Neural cell (in vitro differentiated cells): ENCODE data around the gene GRAP2. TPM values are rescaled to one million over a fixed set of nuclear protein-coding genes. Genes with fewer than 3 reads are reported as not detected.

Experiments
- H2AFZ ChIP-seq: fragments of 200-600, 300-800 bp; sonication (generic), shearing (Covaris generic); 2 replicates; pipeline ENCODE4 v1.6.0; 2014; ENCODE audit warnings: low read depth, mild to moderate bottlenecking, antibody characterized with exemption, low read length, moderate library complexity
- H3F3A ChIP-seq: fragments of 200-600 bp; shearing (Covaris generic); 2 replicates; pipeline ENCODE4 v1.6.1; 2016; ENCODE audit warnings: mild to moderate bottlenecking, moderate library complexity, mixed read lengths, antibody characterized with exemption, low read length; ENCODE audit not compliant: insufficient read depth, poor library complexity, severe bottlenecking
- H3K27ac ChIP-seq: fragments of 200-600, 300-800 bp; sonication (generic), shearing (Covaris generic); 2 replicates; pipeline ENCODE4 v1.5.1; 2014; ENCODE audit warnings: mild to moderate bottlenecking, low read length, moderate library complexity
- H3K27me3 ChIP-seq: fragments of 300-800, 200-600 bp; sonication (generic), shearing (Covaris generic); 2 replicates; pipeline ENCODE4 v1.6.0; 2014; ENCODE audit warnings: mild to moderate bottlenecking, low read depth, low read length, moderate library complexity; ENCODE audit not compliant: insufficient read depth
- H3K36me3 ChIP-seq: fragments of 300-800, 200-600 bp; sonication (generic), shearing (Covaris generic); 2 replicates; pipeline ENCODE4 v1.5.1; 2014; ENCODE audit warnings: mild to moderate bottlenecking, antibody characterized with exemption, low read length, moderate library complexity; ENCODE audit not compliant: insufficient read depth
- H3K4me2 ChIP-seq: fragments of 300-800, 200-600 bp; sonication (generic), shearing (Covaris generic); 2 replicates; pipeline ENCODE4 v1.6.0; 2014; ENCODE audit warnings: mild to moderate bottlenecking, low read length
- H3K4me3 ChIP-seq: fragments of 300-800, 200-600 bp; sonication (generic), shearing (Covaris generic); 2 replicates; pipeline ENCODE4 v1.5.1; 2014; ENCODE audit warnings: mild to moderate bottlenecking, low read length, moderate library complexity
- H3K79me2 ChIP-seq: fragments of 200-600 bp; shearing (Covaris generic); replicated peaks from 2 replicates; pipeline ENCODE4 v1.6.0; 2014; ENCODE audit warnings: mild to moderate bottlenecking, low read length, moderate library complexity; ENCODE audit not compliant: insufficient read depth
- H3K9ac ChIP-seq: fragments of 300-800, 200-600 bp; sonication (generic), shearing (Covaris generic); 2 replicates; pipeline ENCODE4 v1.6.1; 2016; ENCODE audit warnings: mild to moderate bottlenecking, low read length, mixed read lengths
- H3K9me2 ChIP-seq: fragments of 200-600 bp; shearing (Covaris generic); 2 replicates; pipeline ENCODE4 v1.6.1; 2016; ENCODE audit warnings: mild to moderate bottlenecking, low read length, mixed read lengths; ENCODE audit not compliant: insufficient read depth
- H3K9me3 ChIP-seq: fragments of 200-600, 300-800 bp; sonication (generic), shearing (Covaris generic); 2 replicates; pipeline ENCODE4 v1.6.1; 2016; ENCODE audit warnings: mild to moderate bottlenecking, mixed run types, low read length, moderate library complexity, mixed read lengths
- H4K20me1 ChIP-seq: fragments of 200-600 bp; shearing (Covaris generic); 2 replicates; pipeline ENCODE4 v1.6.1; 2016; ENCODE audit warnings: mild to moderate bottlenecking, mixed run types; ENCODE audit not compliant: insufficient read depth
- CTCF ChIP-seq: fragments of 450-650 bp; IDR thresholded peaks from 2 replicates; pipeline ENCODE4 v1.5.1; 2014; ENCODE audit warnings: antibody characterized with exemption, mild to moderate bottlenecking, moderate library complexity; ENCODE audit not compliant: poor library complexity, severe bottlenecking
- EP300 ChIP-seq: fragments of 450-650 bp; conservative IDR thresholded peaks from 2 replicates; pipeline ENCODE4 v1.6.1; 2014; ENCODE audit warnings: antibody characterized with exemption, mild to moderate bottlenecking, moderate library complexity; ENCODE audit not compliant: poor library complexity, severe bottlenecking
- EZH2 ChIP-seq: fragments of 200-600, 300-800 bp; shearing (Covaris generic), sonication (generic); IDR thresholded peaks from 2 replicates; pipeline ENCODE4 v1.6.1; 2014; ENCODE audit warnings: antibody characterized with exemption, low read length, borderline replicate concordance, mild to moderate bottlenecking; ENCODE audit not compliant: insufficient read depth, poor library complexity, severe bottlenecking
- MXI1 ChIP-seq: fragments of 450-650 bp; conservative IDR thresholded peaks from 2 replicates; pipeline ENCODE4 v1.6.1; 2014; ENCODE audit warnings: antibody characterized with exemption, mild to moderate bottlenecking; ENCODE audit not compliant: poor library complexity, severe bottlenecking
- POLR2AphosphoS5 ChIP-seq: IDR thresholded peaks from 2 replicates; pipeline ENCODE4 v1.6.1; 2012
- RAD21 ChIP-seq: fragments of 450-650 bp; conservative IDR thresholded peaks from 2 replicates; pipeline ENCODE4 v1.6.1; 2014; ENCODE audit warnings: antibody characterized with exemption, mild to moderate bottlenecking, moderate library complexity
- REST ChIP-seq: IDR thresholded peaks from 2 replicates; pipeline ENCODE4 v1.6.1; 2012; ENCODE audit warnings: borderline replicate concordance
- SMC3 ChIP-seq: fragments of 450-650 bp; conservative IDR thresholded peaks from 2 replicates; pipeline ENCODE4 v1.6.1; 2014; ENCODE audit warnings: antibody characterized with exemption, mild to moderate bottlenecking, moderate library complexity; ENCODE audit not compliant: poor library complexity
- TAF1 ChIP-seq: IDR thresholded peaks from 2 replicates; pipeline ENCODE4 v1.6.1; 2012; ENCODE audit warnings: low read depth
- polyA plus RNA-seq: library from polyadenylated mRNA; depleted of rRNA; stranded (reverse); fragments of >200 nt; gene quantifications from 2 replicates; pipeline ENCODE4 v1.2.3, GENCODE V29; 2014

Gene GRAP2
- polyA plus RNA-seq, 1 donor from 2014 or later = 0.30 TPM

GRCh38 chr22:39852799-39853198 is 48.1 kb upstream of the GRAP2 start:
- Histone ChIP-seq H3K27me3 (no peaks in the 10 kb centered on the region), H3K9ac (no peak overlapping the region), H3K4me2 (no peak overlapping the region), H3K36me3 (no peaks in the 10 kb centered on the region), H3K79me2 (no peaks in the 10 kb centered on the region), H3K27ac (no peak overlapping the region), H3K9me2 (no peaks in the 10 kb centered on the region), H3K4me3 (no peak overlapping the region), H3K9me3 (no peaks in the 10 kb centered on the region), H2AFZ (no peak overlapping the region), H4K20me1 (no peaks in the 10 kb centered on the region), H3F3A (no peaks in the 10 kb centered on the region)
- TF ChIP-seq POLR2AphosphoS5 (no peak), SMC3 (no peak), TAF1 (no peak), EZH2 (no peak), MXI1 (no peak), EP300 (no peak), RAD21 (no peak), REST (no peak), CTCF (no peak)

- Histone ChIP-seq H3K36me3 (no peaks in the 10 kb centered on the region), H3K9me3 (no peaks in the 10 kb centered on the region), H3F3A (no peaks in the 10 kb centered on the region), H3K27me3 (no peaks in the 10 kb centered on the region), H3K4me3 (no peak overlapping the region), H3K79me2 (no peaks in the 10 kb centered on the region), H3K4me2 (no peak overlapping the region), H4K20me1 (no peaks in the 10 kb centered on the region), H3K9me2 (no peaks in the 10 kb centered on the region), H3K9ac (no peak overlapping the region), H3K27ac (no peak overlapping the region), H2AFZ (no peak overlapping the region)
- TF ChIP-seq MXI1 (no peak), RAD21 (no peak), EZH2 (no peak), EP300 (no peak), CTCF (no peak), SMC3 (no peak), TAF1 (no peak), POLR2AphosphoS5 (no peak), REST (no peak)
Measured at GRCh38 chr22:39856588-39856987, 44.3 kb upstream of the GRAP2 start.
